Small intestine (tissue), 7 donors: ENCODE measurements around the gene COX19. TPM values are rescaled to one million over a fixed set of nuclear protein-coding genes. Genes with fewer than 3 reads are reported as not detected.
A peak's percentile ranks its signal among the peaks of the same experiment; 100 is the strongest.
"Not testable (repeated sequence)": the region's sequence is repeated elsewhere in the genome, so short reads cannot be mapped to it uniquely, and the experiment has no call there.

ENCODE experiments used
- DNase-seq, 2 donors: peaks; one replicate each; pipeline versions ENCODE4 v3.0.0 to v3.0.0-alpha.2; 2013
- FAIRE-seq: peaks from 2 replicates; lab custom pipeline; 2012; peaks lifted over from hg19 to GRCh38; lab: Jason Lieb, UNC
- H3K27ac ChIP-seq, 3 donors: one replicate each; pipeline ENCODE4 v1.5.1; 2013; ENCODE audit warnings: low read length in 2 of 3, mild to moderate bottlenecking in 2 of 3, control low read depth in 1 of 3, inconsistent platforms in 1 of 3, low read depth in 1 of 3, moderate library complexity in 1 of 3
- H3K27me3 ChIP-seq, 3 donors: one replicate each; pipeline ENCODE4 v1.6.1; 2013; ENCODE audit warnings: low read length in 3 of 3, inconsistent platforms in 1 of 3; ENCODE audit not compliant: control insufficient read depth in 3 of 3, insufficient read depth in 3 of 3
- H3K36me3 ChIP-seq, 3 donors: one replicate each; pipeline ENCODE4 v1.6.1; 2013; ENCODE audit warnings: low read length in 3 of 3, inconsistent platforms in 1 of 3, low read depth in 1 of 3, mild to moderate bottlenecking in 1 of 3, moderate library complexity in 1 of 3; ENCODE audit not compliant: control insufficient read depth in 3 of 3, insufficient read depth in 2 of 3
- H3K4me1 ChIP-seq, 3 donors: one replicate each; pipeline ENCODE4 v1.6.1; 2013; ENCODE audit warnings: low read length in 2 of 3, inconsistent platforms in 1 of 3, low read depth in 1 of 3, mild to moderate bottlenecking in 1 of 3, moderate library complexity in 1 of 3; ENCODE audit not compliant: control insufficient read depth in 3 of 3, insufficient read depth in 2 of 3
- H3K4me3 ChIP-seq, 3 donors: one replicate each; pipeline ENCODE4 v1.5.1; 2013; ENCODE audit warnings: low read length in 3 of 3, control low read depth in 1 of 3, inconsistent platforms in 1 of 3, low read depth in 1 of 3, mild to moderate bottlenecking in 1 of 3, moderate library complexity in 1 of 3
- H3K9me3 ChIP-seq, 2 donors: one replicate each; pipeline ENCODE4 v1.6.1; 2013; ENCODE audit warnings: low read depth in 1 of 2, low read length in 1 of 2; ENCODE audit not compliant: control insufficient read depth in 2 of 2, insufficient read depth in 1 of 2
- WGBS, 3 donors: extraction: QIAGEN DNeasy Blood & Tissue Kit; methylation state at CpG; one replicate each; pipeline ENCODE4 v1.1.7; 2013; 5-methylcytosine and 5-hydroxymethylcytosine counted together
- polyA plus RNA-seq, 4 donors: library from polyadenylated mRNA; stranded (reverse) in 3 of 4; unstranded in 1 of 4; fragments of 200-250 nt in 3 of 4; fragments of 120-200 nt in 1 of 4; gene quantifications; one replicate each; pipeline versions ENCODE4 v1.2.1 to v1.2.3, GENCODE V29; 2013
- donor health status: healthy with polysubstance abuse.
- donor health status: control.
- donor health status: control.
- donor health status: Bipolar disorder and iron deficiency.
- donor health status: healthy.

COX19 gene
- polyA plus RNA-seq, 4 donors: 8.9 to 41.6 (median 9.8) TPM

- Histone ChIP-seq H3K4me3 (no peak overlapping the region), H3K27ac (peak overlapping the region; percentile 94 to 96 (median 95)), H3K9me3 (no peaks in the 10 kb centered on the region), H3K36me3 (peaks cover 0 to 76% (median 0%) of the 10 kb centered on the region in 3 donors), H3K27me3 (no peaks in the 10 kb centered on the region), H3K4me1 (peaks cover 11 to 52% (median 17%) of the 10 kb centered on the region in 3 donors)
- DNase-seq (peak; percentile 75 to 78), FAIRE-seq (no peak)
- 27 to 60% (median 47%) methylated on average over 21 of the region's 21 CpGs for WGBS, 3 donors
Measured at GRCh38 chr7:927031-927671, 48.2 kb downstream of the COX19 start.

- H3K36me3 ChIP-seq: peaks cover 0 to 78% (median 0%) of the 10 kb centered on the region in 3 donors
- DNase-seq: peak; percentile 94 to 95
Measured at GRCh38 chr7:926061-927030, 49.0 kb downstream of the COX19 start.

GRCh38 chr7:925601-926000, 49.7 kb downstream of the COX19 start:
- peaks cover 11 to 67% (median 21%) of the 10 kb centered on the region in 3 donors for H3K4me1 ChIP-seq
- 20 to 40% (median 28%) methylated on average over 16 to 18 of the region's 18 CpGs for WGBS, 3 donors
- FAIRE-seq (no peak), DNase-seq (peak; percentile 79 to 94)
- H3K27me3 ChIP-seq: no peaks in the 10 kb centered on the region
- H3K27ac ChIP-seq: peak overlapping the region; percentile 94 to 96 (median 95)
- no peak overlapping the region for H3K4me3 ChIP-seq
- H3K9me3 ChIP-seq: no peaks in the 10 kb centered on the region
- H3K36me3 ChIP-seq: peaks cover 0 to 80% (median 0%) of the 10 kb centered on the region in 3 donors

More at GRCh38 chr7:926061-927030, 49.0 kb downstream of the COX19 start:
- Histone ChIP-seq H3K9me3 (no peaks in the 10 kb centered on the region), H3K27ac (peak overlapping the region; percentile 94 to 96 (median 95)), H3K4me1 (peaks cover 11 to 60% (median 21%) of the 10 kb centered on the region in 3 donors), H3K27me3 (no peaks in the 10 kb centered on the region), H3K4me3 (peak overlapping the region in 1 of 3 donors; percentile 13)
- no peak for FAIRE-seq
- WGBS, 3 donors: 21 to 63% (median 41%) methylated on average over 43 to 47 of the region's 47 CpGs

GRCh38 chr7:924541-925231, 50.7 kb downstream of the COX19 start:
- no peaks in the 10 kb centered on the region for H3K27me3 ChIP-seq
- H3K9me3 ChIP-seq: no peaks in the 10 kb centered on the region
- DNase-seq (peak; percentile 44 to 48), FAIRE-seq (no peak)
- 28 to 47% (median 29%) methylated on average over 22 to 24 of the region's 24 CpGs for WGBS, 3 donors
- peak overlapping the region; percentile 54 to 95 (median 60) for H3K27ac ChIP-seq
- peaks cover 11 to 72% (median 21%) of the 10 kb centered on the region in 3 donors for H3K4me1 ChIP-seq
- H3K4me3 ChIP-seq: no peak overlapping the region
- peaks cover 0 to 84% (median 0%) of the 10 kb centered on the region in 3 donors for H3K36me3 ChIP-seq

- Histone ChIP-seq H3K36me3 (peaks cover 0 to 81% (median 0%) of the 10 kb centered on the region in 3 donors), H3K4me1 (peaks cover 11 to 72% (median 21%) of the 10 kb centered on the region in 3 donors)
- not testable (repeated sequence) for H3K27me3 ChIP-seq, H3K4me3 ChIP-seq, H3K9me3 ChIP-seq, DNase-seq, H3K27ac ChIP-seq, FAIRE-seq
- WGBS, 3 donors: 52 to 65% (median 56%) methylated on average over 12 to 23 of the region's 25 CpGs
Measured at GRCh38 chr7:924042-924441, 51.3 kb downstream of the COX19 start.

GRCh38 chr7:923108-924041, 52.0 kb downstream of the COX19 start:
- peak overlapping the region in 1 of 3 donors; percentile 45 for H3K4me3 ChIP-seq
- H3K27me3 ChIP-seq: no peaks in the 10 kb centered on the region
- peaks cover 0 to 81% (median 2%) of the 10 kb centered on the region in 3 donors for H3K36me3 ChIP-seq
- peaks cover 11 to 72% (median 21%) of the 10 kb centered on the region in 3 donors for H3K4me1 ChIP-seq
- H3K9me3 ChIP-seq: no peaks in the 10 kb centered on the region
- DNase-seq: peak; percentile 88
- 36 to 45% (median 43%) methylated on average over 25 to 40 of the region's 40 CpGs for WGBS, 3 donors
- no peak for FAIRE-seq
- peak overlapping the region; percentile 77 to 86 (median 83) for H3K27ac ChIP-seq

GRCh38 chr7:922334-923107, 52.8 kb downstream of the COX19 start:
- FAIRE-seq (no peak), DNase-seq (peak in 1 of 2 donors; percentile 45)
- Histone ChIP-seq H3K36me3 (peaks cover 0 to 81% (median 2%) of the 10 kb centered on the region in 3 donors), H3K27me3 (no peaks in the 10 kb centered on the region), H3K27ac (peak overlapping the region; percentile 77 to 86 (median 83)), H3K4me3 (peak overlapping the region in 1 of 3 donors; percentile 30), H3K9me3 (no peaks in the 10 kb centered on the region), H3K4me1 (peaks cover 11 to 69% (median 21%) of the 10 kb centered on the region in 3 donors)
- WGBS, 3 donors: 36 to 45% (median 38%) methylated on average over 29 of the region's 29 CpGs
